GM12801 (cell line): ENCODE data around the gene DYNLL2.

Source experiments
- CTCF ChIP-seq: IDR thresholded peaks from one replicate; pipeline ENCODE4 v1.5.1; 2011; ENCODE audit warnings: control low read depth; ENCODE audit not compliant: insufficient read length; ENCODE audit errors: extremely low read depth

Gene DYNLL2

GRCh38 chr17:58086953-58087352 lies 3.7 kb downstream of the DYNLL2 start:
- TF ChIP-seq CTCF: no peak

- TF ChIP-seq CTCF: no peak
Measured at GRCh38 chr17:58088624-58089023, 5.4 kb downstream of the DYNLL2 start.

GRCh38 chr17:58089111-58089510 lies 5.9 kb downstream of the DYNLL2 start:
- TF ChIP-seq CTCF: no peak

- no peak for TF ChIP-seq CTCF
Measured at GRCh38 chr17:58091024-58091567, 7.9 kb downstream of the DYNLL2 start.

GRCh38 chr17:58092101-58092796 lies 9.0 kb downstream of the DYNLL2 start:
- TF ChIP-seq CTCF: no peak

- TF ChIP-seq CTCF: no peak
Measured at GRCh38 chr17:58092797-58093385, 9.7 kb downstream of the DYNLL2 start.

- no peak for TF ChIP-seq CTCF
Measured at GRCh38 chr17:58094118-58094517, 10.9 kb downstream of the DYNLL2 start.
